ENCODE data around the gene HYAL1.

- TF ChIP-seq, protein P1, sequence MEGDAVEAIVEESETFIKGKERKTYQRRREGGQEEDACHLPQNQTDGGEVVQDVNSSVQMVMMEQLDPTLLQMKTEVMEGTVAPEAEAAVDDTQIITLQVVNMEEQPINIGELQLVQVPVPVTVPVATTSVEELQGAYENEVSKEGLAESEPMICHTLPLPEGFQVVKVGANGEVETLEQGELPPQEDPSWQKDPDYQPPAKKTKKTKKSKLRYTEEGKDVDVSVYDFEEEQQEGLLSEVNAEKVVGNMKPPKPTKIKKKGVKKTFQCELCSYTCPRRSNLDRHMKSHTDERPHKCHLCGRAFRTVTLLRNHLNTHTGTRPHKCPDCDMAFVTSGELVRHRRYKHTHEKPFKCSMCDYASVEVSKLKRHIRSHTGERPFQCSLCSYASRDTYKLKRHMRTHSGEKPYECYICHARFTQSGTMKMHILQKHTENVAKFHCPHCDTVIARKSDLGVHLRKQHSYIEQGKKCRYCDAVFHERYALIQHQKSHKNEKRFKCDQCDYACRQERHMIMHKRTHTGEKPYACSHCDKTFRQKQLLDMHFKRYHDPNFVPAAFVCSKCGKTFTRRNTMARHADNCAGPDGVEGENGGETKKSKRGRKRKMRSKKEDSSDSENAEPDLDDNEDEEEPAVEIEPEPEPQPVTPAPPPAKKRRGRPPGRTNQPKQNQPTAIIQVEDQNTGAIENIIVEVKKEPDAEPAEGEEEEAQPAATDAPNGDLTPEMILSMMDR (conservative IDR thresholded peaks at IDR 0.05; ENCODE audit: low read depth, low read length): no peak
- TF ChIP-seq EZH2 (IDR thresholded peaks at IDR 0.05; ENCODE audit: borderline replicate concordance, low read depth, low read length, poor library complexity, severe bottlenecking): no peak
These were observed 41.6 kb upstream of the HYAL1 start for GRCh38 chr3:50345008-50345407.

Data from A673 (cell line).